ENCODE data around the gene CCDC106.

Gene CCDC106

DNA sequence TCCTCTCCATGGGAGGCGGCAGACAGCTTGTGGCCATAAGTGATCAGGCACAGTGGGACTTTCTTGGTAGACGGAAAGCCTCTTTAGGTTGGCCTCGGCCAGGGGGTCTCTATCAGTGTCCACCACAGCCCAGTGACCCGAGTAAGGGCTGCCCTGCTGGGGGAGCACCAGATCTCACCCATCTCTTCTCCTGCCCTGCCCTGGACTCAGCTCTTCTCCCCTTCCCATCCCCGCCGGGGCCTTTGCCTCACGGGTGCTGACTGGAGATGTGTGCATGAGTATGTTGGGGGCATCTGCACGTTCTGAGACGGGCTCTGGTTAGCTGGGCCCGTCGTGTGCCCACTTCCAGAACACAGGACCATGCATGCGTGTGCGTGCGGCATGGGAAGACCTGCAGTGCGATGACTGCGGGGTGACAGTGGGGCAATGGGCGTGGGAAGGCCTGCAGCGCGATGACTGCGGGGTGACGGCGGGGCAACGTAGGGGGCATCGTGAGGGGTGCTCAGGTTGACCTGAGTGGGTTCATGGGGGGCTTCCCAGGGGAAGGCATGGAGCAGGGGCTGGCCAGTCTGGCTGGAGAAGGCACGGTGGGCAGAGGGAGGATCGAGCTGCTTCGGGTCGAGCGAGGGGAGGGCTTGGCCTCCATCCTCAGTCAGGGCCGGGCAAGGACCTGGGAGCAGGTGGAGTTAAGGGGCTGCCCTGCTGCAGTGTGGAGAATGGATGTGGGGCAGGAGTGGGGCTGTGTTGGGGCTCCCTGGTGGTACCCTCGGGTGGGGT lies 42.9 kb downstream of the CCDC106 start:
- POLR2A ChIA-PET: no interaction called here
- H3K4me3 ChIP-seq (ENCODE audit: low read depth, low read length): no peak overlapping the region
- TF ChIP-seq, protein P1, sequence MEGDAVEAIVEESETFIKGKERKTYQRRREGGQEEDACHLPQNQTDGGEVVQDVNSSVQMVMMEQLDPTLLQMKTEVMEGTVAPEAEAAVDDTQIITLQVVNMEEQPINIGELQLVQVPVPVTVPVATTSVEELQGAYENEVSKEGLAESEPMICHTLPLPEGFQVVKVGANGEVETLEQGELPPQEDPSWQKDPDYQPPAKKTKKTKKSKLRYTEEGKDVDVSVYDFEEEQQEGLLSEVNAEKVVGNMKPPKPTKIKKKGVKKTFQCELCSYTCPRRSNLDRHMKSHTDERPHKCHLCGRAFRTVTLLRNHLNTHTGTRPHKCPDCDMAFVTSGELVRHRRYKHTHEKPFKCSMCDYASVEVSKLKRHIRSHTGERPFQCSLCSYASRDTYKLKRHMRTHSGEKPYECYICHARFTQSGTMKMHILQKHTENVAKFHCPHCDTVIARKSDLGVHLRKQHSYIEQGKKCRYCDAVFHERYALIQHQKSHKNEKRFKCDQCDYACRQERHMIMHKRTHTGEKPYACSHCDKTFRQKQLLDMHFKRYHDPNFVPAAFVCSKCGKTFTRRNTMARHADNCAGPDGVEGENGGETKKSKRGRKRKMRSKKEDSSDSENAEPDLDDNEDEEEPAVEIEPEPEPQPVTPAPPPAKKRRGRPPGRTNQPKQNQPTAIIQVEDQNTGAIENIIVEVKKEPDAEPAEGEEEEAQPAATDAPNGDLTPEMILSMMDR (IDR thresholded peaks at IDR 0.05; ENCODE audit: insufficient read depth, low read length, missing control alignments): no peak
- CTCF ChIA-PET: interaction anchor here (1.6 kb wide), 1 partner anchor 20 kb away, joined by 7 read pairs; no protein-coding TSS in a partner anchor
- DNase-seq (ENCODE audit: low read depth, low spot score): no peak

DNA sequence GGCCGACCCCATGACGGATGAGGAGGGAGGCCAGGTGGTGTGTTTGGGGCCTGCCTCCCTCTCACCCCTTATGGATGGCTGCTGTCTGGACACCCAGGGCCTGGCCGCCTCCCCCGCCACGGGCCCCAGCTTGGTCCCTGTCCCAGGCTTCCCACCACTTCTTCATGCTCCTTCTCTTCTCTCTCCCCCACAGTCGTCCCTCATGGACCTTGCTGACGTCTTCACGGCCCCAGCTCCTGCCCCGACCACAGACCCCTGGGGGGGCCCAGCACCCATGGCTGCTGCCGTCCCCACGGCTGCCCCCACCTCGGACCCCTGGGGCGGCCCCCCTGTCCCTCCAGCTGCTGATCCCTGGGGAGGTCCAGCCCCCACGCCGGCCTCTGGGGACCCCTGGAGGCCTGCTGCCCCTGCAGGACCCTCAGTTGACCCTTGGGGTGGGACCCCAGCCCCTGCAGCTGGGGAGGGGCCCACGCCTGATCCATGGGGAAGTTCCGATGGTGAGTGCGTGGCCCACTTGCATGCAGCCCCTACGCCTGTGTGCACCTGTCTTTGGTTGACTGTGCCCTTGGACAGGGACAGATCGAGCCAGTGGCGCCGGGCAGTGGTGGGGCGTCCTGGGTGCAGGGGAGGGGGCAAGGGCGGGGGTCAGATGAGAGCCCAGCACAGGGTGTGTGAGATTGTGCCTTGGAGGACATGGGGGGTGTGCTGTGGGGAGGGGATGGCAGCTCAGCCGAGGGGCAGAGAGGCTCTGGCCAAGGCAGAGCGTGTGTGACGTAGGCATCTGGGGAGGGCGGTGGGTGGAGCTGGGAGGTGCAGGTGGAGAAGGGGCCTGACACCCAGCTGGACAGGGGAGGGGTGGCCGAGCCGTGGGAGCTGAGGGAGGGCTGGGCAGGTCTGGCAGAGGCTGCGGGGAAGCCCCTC lies 43.8 kb downstream of the CCDC106 start:
- ChIA-PET POLR2A (no interaction called here), CTCF (interaction anchor here (1.2 to 1.4 kb wide), 2 partner anchors 10 to 21 kb away, joined by 3 to 4 read pairs; no protein-coding TSS in a partner anchor)
- DNase-seq (ENCODE audit: low read depth, low spot score): no peak
- H3K4me3 ChIP-seq (ENCODE audit: low read depth, low read length): no peak overlapping the region
- TF ChIP-seq, protein P1 (IDR thresholded peaks at IDR 0.05; ENCODE audit: insufficient read depth, low read length, missing control alignments): no peak

DNA sequence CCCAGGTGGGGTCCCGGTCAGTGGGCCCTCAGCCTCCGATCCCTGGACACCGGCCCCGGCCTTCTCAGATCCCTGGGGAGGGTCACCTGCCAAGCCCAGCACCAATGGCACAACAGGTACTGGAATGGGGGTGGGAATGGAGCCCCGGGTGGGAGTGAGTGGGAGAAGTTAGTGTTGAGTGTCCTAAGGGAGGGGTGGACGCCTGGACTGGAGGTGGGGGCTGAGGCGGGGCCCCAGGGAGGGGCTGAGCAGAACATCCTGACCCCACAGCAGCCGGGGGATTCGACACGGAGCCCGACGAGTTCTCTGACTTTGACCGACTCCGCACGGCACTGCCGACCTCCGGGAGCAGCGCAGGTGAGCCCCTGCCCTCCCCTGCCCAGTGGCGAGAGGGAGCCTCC lies 44.7 kb downstream of the CCDC106 start:
- TF ChIP-seq, protein P1 (IDR thresholded peaks at IDR 0.05; ENCODE audit: insufficient read depth, low read length, missing control alignments): no peak
- H3K4me3 ChIP-seq (ENCODE audit: low read depth, low read length): no peak overlapping the region
- CTCF ChIA-PET: interaction anchor here (1.2 to 1.4 kb wide), 2 partner anchors 11 to 22 kb away, joined by 3 to 4 read pairs; no protein-coding TSS in a partner anchor
- POLR2A ChIA-PET: no interaction called here
- DNase-seq (ENCODE audit: low read depth, low spot score): no peak

DNA sequence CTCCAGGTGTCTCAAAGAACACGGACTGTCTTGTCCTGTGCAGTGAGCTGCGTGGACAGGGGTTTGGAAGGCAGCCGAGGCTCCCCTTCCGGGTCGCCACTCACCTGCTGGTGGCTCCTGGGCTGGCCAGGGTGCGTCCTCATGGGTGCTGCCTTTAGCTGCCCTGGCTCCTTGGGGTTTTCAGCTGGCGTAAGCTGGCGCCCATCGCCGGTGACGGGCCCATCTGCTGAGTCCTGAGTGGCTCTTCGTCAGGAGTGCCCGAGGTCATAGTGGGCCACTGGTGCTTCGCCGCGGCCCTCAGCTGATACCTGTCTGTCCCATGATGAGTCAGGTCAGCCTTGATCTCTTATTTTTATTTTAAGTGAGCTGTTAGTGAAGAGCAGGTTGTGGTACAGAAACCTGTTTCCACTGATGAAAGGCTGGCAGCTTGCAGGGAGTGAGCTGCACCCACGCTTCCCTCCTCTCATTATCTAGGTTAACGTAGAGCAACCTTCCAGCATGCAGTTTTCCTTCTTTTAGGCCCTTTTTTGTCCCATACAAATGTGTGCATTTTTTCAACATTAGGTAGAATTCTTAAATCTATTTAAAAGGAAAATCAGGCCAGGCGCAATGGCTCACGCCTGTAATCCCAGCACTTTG lies 45.4 kb downstream of the CCDC106 start:
- ChIA-PET CTCF (no interaction called here), POLR2A (no interaction called here)
- no peak for DNase-seq (ENCODE audit: low read depth, low spot score)
- no peak overlapping the region for H3K4me3 ChIP-seq (ENCODE audit: low read depth, low read length)
- TF ChIP-seq, protein P1 (IDR thresholded peaks at IDR 0.05; ENCODE audit: insufficient read depth, low read length, missing control alignments): no peak

DNA sequence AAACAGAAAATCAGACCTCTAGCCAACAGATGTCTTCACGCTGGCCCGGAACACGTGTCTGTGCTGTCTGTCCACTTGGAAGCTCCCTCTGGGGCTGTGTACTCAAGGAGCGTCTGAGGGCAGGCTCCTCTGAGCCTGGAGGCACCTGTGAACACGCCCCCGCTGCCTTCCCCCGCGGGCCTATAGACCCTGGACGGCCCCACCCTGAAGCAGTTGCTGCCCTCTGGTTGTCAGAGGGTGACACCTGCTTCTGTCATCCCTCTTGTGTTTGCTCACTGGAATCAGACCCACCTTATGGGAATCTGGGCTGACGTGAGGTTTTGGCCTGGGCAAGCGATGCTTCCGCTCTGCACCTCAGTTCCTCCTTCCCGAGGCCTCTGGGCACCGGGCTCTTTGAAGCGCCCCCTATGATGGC lies 46.2 kb downstream of the CCDC106 start:
- TF ChIP-seq, protein P1 (IDR thresholded peaks at IDR 0.05; ENCODE audit: insufficient read depth, low read length, missing control alignments): no peak
- CTCF ChIA-PET: no interaction called here
- H3K4me3 ChIP-seq (ENCODE audit: low read depth, low read length): no peak overlapping the region
- no peak for DNase-seq (ENCODE audit: low read depth, low spot score)
- POLR2A ChIA-PET: no interaction called here

Data from AG04449 (cell line).